Measurements from ENCODE around the gene TYW5. TPM values are rescaled to one million over a fixed set of nuclear protein-coding genes. Genes with fewer than 3 reads are reported as not detected.

Gene TYW5
- total and polyA plus RNA-seq, 4 donors = 3.3 to 18.8 (median 4.9) TPM

DNA sequence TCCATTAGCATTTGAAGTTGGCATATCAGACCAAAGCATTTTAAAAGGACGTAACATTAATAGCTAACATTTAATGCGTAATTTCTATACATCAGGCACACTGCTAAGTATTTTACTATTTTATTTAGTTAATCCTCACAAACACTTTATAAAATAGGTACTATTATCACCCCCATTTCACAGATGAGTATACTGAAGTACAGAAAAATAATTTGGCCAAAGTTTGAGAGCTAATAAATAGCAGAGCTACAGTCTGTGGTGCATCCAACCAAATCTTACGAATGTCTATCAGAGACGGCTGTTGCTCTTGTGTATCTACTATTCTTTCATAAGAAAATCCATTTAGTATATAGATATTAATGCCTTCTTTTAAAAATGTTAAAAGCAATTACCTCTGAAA, 11.9 kb downstream of the TYW5 start:
- Histone ChIP-seq H3K27me3 (ENCODE audit: control insufficient read depth in 3 of 3, insufficient read depth in 3 of 3, low read length in 2 of 3) (no peaks in the 10 kb centered on the region), H3K27ac (ENCODE audit: low read depth in 1 of 2, low read length in 1 of 2) (no peak overlapping the region), H3K4me3 (no peak overlapping the region), H3K9me3 (ENCODE audit: control insufficient read depth in 4 of 4, insufficient read depth in 3 of 4, low read length in 3 of 4) (no peaks in the 10 kb centered on the region), H3K9ac (ENCODE audit: insufficient read depth in 1 of 2, low read length in 2 of 2) (no peak overlapping the region), H3K4me1 (ENCODE audit: control insufficient read depth in 5 of 5, insufficient read depth in 5 of 5, low read length in 5 of 5) (no peaks in the 10 kb centered on the region), H3K36me3 (ENCODE audit: control insufficient read depth in 4 of 4, insufficient read depth in 4 of 4, low read length in 4 of 4) (peaks cover 8 to 34% (median 13%) of the 10 kb centered on the region in 4 donors)
- TF ChIP-seq CTCF (IDR thresholded peaks at IDR 0.05; ENCODE audit: control extremely low read depth, extremely low read depth) = no peak
- ATAC-seq (ENCODE audit: insufficient read depth, low FRiP score) (no peak), DNase-seq (no peak)
- 96% methylated on average over 4 of the region's 4 CpGs for WGBS, 2 donors

GRCh38 chr2:199940373-199940772, 14.9 kb downstream of the TYW5 start:
- DNase-seq (peak in 1 of 3 donors; percentile 4), ATAC-seq (ENCODE audit: insufficient read depth, low FRiP score) (peak; percentile 19)
- Histone ChIP-seq H3K4me1 (ENCODE audit: control insufficient read depth in 5 of 5, insufficient read depth in 5 of 5, low read length in 5 of 5) (no peaks in the 10 kb centered on the region), H3K9ac (ENCODE audit: insufficient read depth in 1 of 2, low read length in 2 of 2) (no peak overlapping the region), H3K4me3 (no peak overlapping the region), H3K27ac (ENCODE audit: low read depth in 1 of 2, low read length in 1 of 2) (no peak overlapping the region), H3K27me3 (ENCODE audit: control insufficient read depth in 3 of 3, insufficient read depth in 3 of 3, low read length in 2 of 3) (no peaks in the 10 kb centered on the region), H3K36me3 (ENCODE audit: control insufficient read depth in 4 of 4, insufficient read depth in 4 of 4, low read length in 4 of 4) (peaks cover 2 to 15% (median 9%) of the 10 kb centered on the region in 4 donors), H3K9me3 (ENCODE audit: control insufficient read depth in 4 of 4, insufficient read depth in 3 of 4, low read length in 3 of 4) (no peaks in the 10 kb centered on the region)
- WGBS, 2 donors = 87 to 92% methylated on average over 2 of the region's 2 CpGs
- TF ChIP-seq CTCF (IDR thresholded peaks at IDR 0.05; ENCODE audit: control extremely low read depth, extremely low read depth) = no peak

- no peak for ATAC-seq (ENCODE audit: insufficient read depth, low FRiP score)
- peaks cover 8 to 27% (median 12%) of the 10 kb centered on the region in 4 donors for H3K36me3 ChIP-seq (ENCODE audit: control insufficient read depth in 4 of 4, insufficient read depth in 4 of 4, low read length in 4 of 4)
- WGBS, 2 donors = 82 to 91% methylated on average over 2 of the region's 2 CpGs
- H3K27ac ChIP-seq (ENCODE audit: low read depth in 1 of 2, low read length in 1 of 2) = no peak overlapping the region
- no peaks in the 10 kb centered on the region for H3K27me3 ChIP-seq (ENCODE audit: control insufficient read depth in 3 of 3, insufficient read depth in 3 of 3, low read length in 2 of 3)
- H3K4me3 ChIP-seq = no peak overlapping the region
- H3K9ac ChIP-seq (ENCODE audit: insufficient read depth in 1 of 2, low read length in 2 of 2) = no peak overlapping the region
- no peaks in the 10 kb centered on the region for H3K4me1 ChIP-seq (ENCODE audit: control insufficient read depth in 5 of 5, insufficient read depth in 5 of 5, low read length in 5 of 5)
- TF ChIP-seq CTCF (IDR thresholded peaks at IDR 0.05; ENCODE audit: control extremely low read depth, extremely low read depth) = no peak
- H3K9me3 ChIP-seq (ENCODE audit: control insufficient read depth in 4 of 4, insufficient read depth in 3 of 4, low read length in 3 of 4) = no peaks in the 10 kb centered on the region
- DNase-seq = no peak
Observed at GRCh38 chr2:199936554-199936953, 18.7 kb downstream of the TYW5 start.

DNA sequence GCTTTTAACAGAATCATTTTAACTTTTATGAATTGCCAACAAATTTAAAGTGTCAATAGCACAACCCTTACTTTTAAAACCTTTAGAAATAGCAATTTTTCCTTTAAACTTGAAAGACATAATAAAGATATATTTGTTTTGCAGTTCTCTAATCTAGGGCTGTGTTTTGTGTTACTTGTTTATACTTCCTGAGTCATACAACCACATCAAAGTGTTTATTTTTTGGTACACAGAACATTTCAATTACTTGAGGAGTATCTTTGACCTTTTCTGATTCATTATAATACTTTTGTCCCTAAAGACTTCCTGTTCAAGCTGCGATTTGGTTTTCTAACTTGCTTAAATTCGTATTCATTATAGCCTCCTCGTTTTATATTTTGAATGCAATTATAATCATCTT, 21.8 kb downstream of the TYW5 start:
- WGBS, 2 donors = 79 to 83% methylated on average over 3 of the region's 3 CpGs
- no peak for DNase-seq
- Histone ChIP-seq H3K36me3 (ENCODE audit: control insufficient read depth in 4 of 4, insufficient read depth in 4 of 4, low read length in 4 of 4) (peaks cover 8 to 25% (median 18%) of the 10 kb centered on the region in 4 donors), H3K9me3 (ENCODE audit: control insufficient read depth in 4 of 4, insufficient read depth in 3 of 4, low read length in 3 of 4) (no peaks in the 10 kb centered on the region), H3K4me1 (ENCODE audit: control insufficient read depth in 5 of 5, insufficient read depth in 5 of 5, low read length in 5 of 5) (no peaks in the 10 kb centered on the region), H3K9ac (ENCODE audit: insufficient read depth in 1 of 2, low read length in 2 of 2) (no peak overlapping the region), H3K4me3 (no peak overlapping the region), H3K27ac (ENCODE audit: low read depth in 1 of 2, low read length in 1 of 2) (no peak overlapping the region), H3K27me3 (ENCODE audit: control insufficient read depth in 3 of 3, insufficient read depth in 3 of 3, low read length in 2 of 3) (no peaks in the 10 kb centered on the region)
- no peak for TF ChIP-seq CTCF (IDR thresholded peaks at IDR 0.05; ENCODE audit: control extremely low read depth, extremely low read depth)
- ATAC-seq (ENCODE audit: insufficient read depth, low FRiP score) = no peak

All from lung (tissue), 12 donors.